IMR-90 (cell line): ENCODE results near the gene ACAD9. TPM values are rescaled to one million over a fixed set of nuclear protein-coding genes. Genes with fewer than 3 reads are reported as not detected.

Source experiments
- ATAC-seq: fragments of 200-7000 bp; cut with Tn5 transposase; 2 replicates; pipeline ENCODE4 v1.9.1; 2020; ENCODE audit warnings: low read depth, mild to moderate bottlenecking, moderate library complexity
- BruUV-seq: library from RNA; stranded (reverse); fragments of 400-500 nt; replicated peaks from 2 replicates; lab custom pipeline; 2021; lab: Mats Ljungman, UMichigan
- CTCF ChIA-PET: fragments of 300-600 bp; formaldehyde crosslinking; extraction: SDS; loops from one replicate; lab custom pipeline; 2021; ENCODE audit warnings: antibody characterized with exemption; lab: Yijun Ruan, JAX
- POLR2A ChIA-PET: fragments of 300-600 bp; sonication (Branson Sonifier 250); formaldehyde crosslinking; loops from one replicate; lab custom pipeline; 2022; ENCODE audit warnings: antibody characterized with exemption; ENCODE audit not compliant: unreplicated experiment; lab: Charles Lee
- DNase-seq: peaks from one replicate; pipeline ENCODE4 v3.0.0; 2013
- H2AFZ ChIP-seq: replicated peaks from 2 replicates; pipeline ENCODE3; 2013; ENCODE audit warnings: low read length, mild to moderate bottlenecking; ENCODE audit not compliant: poor library complexity
- H2AK5ac ChIP-seq: 2 replicates; pipeline ENCODE4 v1.6.1; 2013; ENCODE audit warnings: low read depth, low read length, inconsistent platforms
- H2AK9ac ChIP-seq: replicated peaks from 2 replicates; pipeline ENCODE3; 2013; ENCODE audit warnings: mild to moderate bottlenecking, low read depth, low read length, moderate library complexity; ENCODE audit not compliant: poor library complexity
- H2BK120ac ChIP-seq: 2 replicates; pipeline ENCODE4 v1.6.1; 2013; ENCODE audit warnings: low read depth, low read length, inconsistent platforms
- H2BK15ac ChIP-seq: 3 replicates; pipeline ENCODE4 v1.6.1; 2013; ENCODE audit warnings: low read depth, low read length, inconsistent platforms
- H2BK20ac ChIP-seq: 2 replicates; pipeline ENCODE4 v1.6.1; 2013; ENCODE audit warnings: low read depth, mild to moderate bottlenecking, inconsistent platforms, low read length, moderate library complexity
- H2BK5ac ChIP-seq: 2 replicates; pipeline ENCODE4 v1.6.1; 2013; ENCODE audit warnings: mild to moderate bottlenecking, low read depth, low read length, inconsistent platforms; ENCODE audit not compliant: poor library complexity, severe bottlenecking
- H3K14ac ChIP-seq: replicated peaks from 2 replicates; pipeline ENCODE4 v1.6.1; 2013; ENCODE audit warnings: low read depth, low read length, inconsistent platforms
- H3K18ac ChIP-seq: 2 replicates; pipeline ENCODE4 v1.6.1; 2013; ENCODE audit warnings: low read depth, low read length, control low read depth
- H3K23ac ChIP-seq: 2 replicates; pipeline ENCODE4 v1.6.1; 2013; ENCODE audit warnings: low read depth, low read length, inconsistent platforms
- H3K27ac ChIP-seq: 2 replicates; pipeline ENCODE4 v1.5.1; 2013; ENCODE audit warnings: mild to moderate bottlenecking, control low read depth, low read length; ENCODE audit not compliant: insufficient read depth
- H3K27me3 ChIP-seq: 2 replicates; pipeline ENCODE4 v1.6.1; 2013; ENCODE audit warnings: low read length; ENCODE audit not compliant: control insufficient read depth, insufficient read depth
- H3K36me3 ChIP-seq: 2 replicates; pipeline ENCODE4 v1.6.1; 2013; ENCODE audit warnings: low read length, mixed read lengths; ENCODE audit not compliant: control insufficient read depth, insufficient read depth
- H3K4ac ChIP-seq: 2 replicates; pipeline ENCODE4 v1.6.1; 2013; ENCODE audit warnings: low read depth, low read length, inconsistent platforms
- H3K4me1 ChIP-seq: 2 replicates; pipeline ENCODE4 v1.6.1; 2013; ENCODE audit warnings: low read length, mixed read lengths; ENCODE audit not compliant: control insufficient read depth, insufficient read depth
- H3K4me2 ChIP-seq: 2 replicates; pipeline ENCODE4 v1.6.1; 2013; ENCODE audit warnings: low read depth, mild to moderate bottlenecking, control low read depth, low read length, moderate library complexity
- H3K4me3 ChIP-seq: 2 replicates; pipeline ENCODE4 v1.5.1; 2013; ENCODE audit warnings: low read depth, mild to moderate bottlenecking, control low read depth, low read length, moderate library complexity; ENCODE audit not compliant: insufficient read depth
- H3K56ac ChIP-seq: 2 replicates; pipeline ENCODE4 v1.6.1; 2013; ENCODE audit warnings: low read length, inconsistent platforms; ENCODE audit not compliant: insufficient read depth; ENCODE audit errors: extremely low read depth
- H3K79me1 ChIP-seq, 2 experiments: 2 replicates each; pipeline ENCODE4 v1.6.1; 2013; ENCODE audit warnings: low read length in 2 of 2, inconsistent platforms in 1 of 2, low read depth in 1 of 2
- H3K9ac ChIP-seq: 2 replicates; pipeline ENCODE4 v1.6.1; 2013; ENCODE audit warnings: low read depth, low read length, control low read depth
- H3K9me1 ChIP-seq: 2 replicates; pipeline ENCODE4 v1.6.1; 2013; ENCODE audit warnings: low read length, inconsistent platforms; ENCODE audit not compliant: insufficient read depth
- H3K9me3 ChIP-seq: 2 replicates; pipeline ENCODE4 v1.6.1; 2013; ENCODE audit warnings: low read length; ENCODE audit not compliant: control insufficient read depth, insufficient read depth
- H4K20me1 ChIP-seq: 2 replicates; pipeline ENCODE4 v1.6.1; 2013; ENCODE audit warnings: low read length, inconsistent platforms; ENCODE audit not compliant: insufficient read depth
- H4K5ac ChIP-seq: 2 replicates; pipeline ENCODE4 v1.6.1; 2013; ENCODE audit warnings: mild to moderate bottlenecking, low read depth, low read length, control low read depth
- H4K8ac ChIP-seq, 2 experiments: 2 replicates each; pipeline ENCODE4 v1.6.1; 2013; ENCODE audit warnings: low read depth in 2 of 2, low read length in 2 of 2, control low read depth in 1 of 2, inconsistent platforms in 1 of 2
- H4K91ac ChIP-seq: 2 replicates; pipeline ENCODE4 v1.6.1; 2013; ENCODE audit warnings: low read depth, low read length, inconsistent platforms; ENCODE audit not compliant: insufficient read depth
- BHLHE40 ChIP-seq: fragments of 150-350 bp; IDR thresholded peaks from 2 replicates; pipeline ENCODE4 v1.6.1; 2016; ENCODE audit warnings: mild to moderate bottlenecking, low read depth, low read length
- CEBPB ChIP-seq: IDR thresholded peaks from 2 replicates; pipeline ENCODE4 v1.6.1; 2012; ENCODE audit warnings: low read depth, low read length, improper control_type of control experiment
- CHD1 ChIP-seq: IDR thresholded peaks from 2 replicates; pipeline ENCODE4 v1.6.1; 2012; ENCODE audit warnings: low read depth, low read length, improper control_type of control experiment
- CTCF ChIP-seq: conservative IDR thresholded peaks from 2 replicates; pipeline ENCODE4 v1.5.1; 2012; ENCODE audit warnings: mild to moderate bottlenecking, low read depth, low read length, improper control_type of control experiment
- ELK1 ChIP-seq: fragments of 150-350 bp; IDR thresholded peaks from 2 replicates; pipeline ENCODE4 v1.6.1; 2016; ENCODE audit warnings: low read depth, mild to moderate bottlenecking, low read length, moderate library complexity, borderline replicate concordance
- FOS ChIP-seq: fragments of 150-350 bp; IDR thresholded peaks from 2 replicates; pipeline ENCODE4 v1.6.1; 2016; ENCODE audit warnings: low read depth, low read length
- MAFK ChIP-seq: IDR thresholded peaks from 2 replicates; pipeline ENCODE4 v1.6.1; 2012; ENCODE audit warnings: low read depth, low read length, improper control_type of control experiment
- MAZ ChIP-seq: IDR thresholded peaks from 2 replicates; pipeline ENCODE4 v1.6.1; 2012; ENCODE audit warnings: low read depth, mild to moderate bottlenecking, low read length, improper control_type of control experiment, moderate library complexity, borderline replicate concordance
- MXI1 ChIP-seq: IDR thresholded peaks from 2 replicates; pipeline ENCODE4 v1.6.1; 2012; ENCODE audit warnings: low read depth, mild to moderate bottlenecking, low read length, moderate library complexity, borderline replicate concordance
- NFE2L2 ChIP-seq: fragments of 150-350 bp; IDR thresholded peaks from 2 replicates; pipeline ENCODE4 v1.6.1; 2016; ENCODE audit warnings: low read depth, mild to moderate bottlenecking, low read length
- POLR2A ChIP-seq: IDR thresholded peaks from 2 replicates; pipeline ENCODE4 v1.6.1; 2012; ENCODE audit warnings: mild to moderate bottlenecking, low read depth, low read length
- RAD21 ChIP-seq: IDR thresholded peaks from 2 replicates; pipeline ENCODE4 v1.6.1; 2012; ENCODE audit warnings: low read length, improper control_type of control experiment
- RCOR1 ChIP-seq: IDR thresholded peaks from 2 replicates; pipeline ENCODE4 v1.6.1; 2012; ENCODE audit warnings: mild to moderate bottlenecking, low read length, improper control_type of control experiment; ENCODE audit not compliant: insufficient replicate concordance
- RFX5 ChIP-seq: IDR thresholded peaks from 2 replicates; pipeline ENCODE4 v1.8.0; 2012; ENCODE audit warnings: low read depth, mild to moderate bottlenecking, low read length, moderate library complexity
- SMC3 ChIP-seq: fragments of 150-350 bp; IDR thresholded peaks from 2 replicates; pipeline ENCODE4 v1.6.1; 2016; ENCODE audit warnings: low read depth, mild to moderate bottlenecking, antibody characterized with exemption, low read length, moderate library complexity
- USF2 ChIP-seq: fragments of 150-350 bp; IDR thresholded peaks from 2 replicates; pipeline ENCODE4 v1.6.1; 2017; ENCODE audit warnings: mild to moderate bottlenecking, antibody characterized with exemption, low read length, low read depth
- WGBS, 2 experiments: methylation state at CpG; one replicate each; pipeline versions ENCODE4 v1.1.5 to v1.1.7; 2013; ENCODE audit warnings: missing lambda C conversion rate in 2 of 2; ENCODE audit not compliant: insufficient read length in 1 of 2; ENCODE audit errors: extremely low coverage in 2 of 2; 5-methylcytosine and 5-hydroxymethylcytosine counted together
- dilution Hi-C: fragments of 300-500 bp; cut with HindIII; formaldehyde crosslinking; loops from one replicate; pipeline ENCODE4 v1.14.3; 2018; ENCODE audit warnings: low sequenced_read_pairs; ENCODE audit not compliant: unreplicated experiment
- in situ Hi-C: fragments of 300-500 bp; cut with MboI; formaldehyde crosslinking; loops from 3 replicates; pipeline ENCODE4 v1.14.3; 2019; ENCODE audit warnings: low sequenced_read_pairs, inconsistent platforms, mixed read lengths
- intact Hi-C: fragments of 100-400 bp; cut with micrococcal nuclease; formaldehyde crosslinking; loops from 2 replicates; pipeline ENCODE4 v1.10.0; 2022
- polyA plus RNA-seq, 3 experiments: library from polyadenylated mRNA; depleted of rRNA; stranded (reverse); fragments of >200 nt; gene quantifications; 2 replicates each; pipeline ENCODE4 v1.2.3, GENCODE V29; 2012; ENCODE audit warnings: low replicate concordance in 1 of 3
- total RNA-seq: library from RNA; depleted of rRNA; stranded (reverse); fragments of >200 nt; gene quantifications from 2 replicates; pipeline ENCODE4 v1.2.3, GENCODE V29; 2012

ACAD9 gene
- total and polyA plus RNA-seq, 2 of the 4 experiments (the other 2 are of a cell fraction), result 31.2 to 41.3 TPM

- no peaks in the 10 kb centered on the region for H3K9me1 ChIP-seq
- H2BK120ac ChIP-seq, result no peak overlapping the region
- no peak overlapping the region for H2AFZ ChIP-seq
- no peaks in the 10 kb centered on the region for H3K79me1 ChIP-seq
- no peak overlapping the region for H3K9ac ChIP-seq
- CTCF ChIA-PET, result no interaction called here
- ATAC-seq (no peak), DNase-seq (no peak)
- WGBS, 2 experiments, result 91% methylated on average over 10 of the region's 13 CpGs; no CpG with 5 or more reads in 1 of the 2 experiments
- no peak overlapping the region for H3K56ac ChIP-seq
- in situ Hi-C loops (no loop called here), intact Hi-C loops (no loop called here), dilution Hi-C loops (no loop called here)
- POLR2A ChIA-PET, result no interaction called here
- H3K27ac ChIP-seq, result no peak overlapping the region
- H3K4me2 ChIP-seq, result no peak overlapping the region
- no peak overlapping the region for H2AK9ac ChIP-seq
- no peak overlapping the region for H4K8ac ChIP-seq
- H4K5ac ChIP-seq, result no peak overlapping the region
- no peak overlapping the region for H3K14ac ChIP-seq
- peaks cover 1% of the 10 kb centered on the region; the same call in 1 of the 2 replicates for H3K27me3 ChIP-seq
- no peaks in the 10 kb centered on the region for H4K20me1 ChIP-seq
- H4K91ac ChIP-seq, result no peak overlapping the region
- no peak overlapping the region for H3K4me3 ChIP-seq
- H3K36me3 ChIP-seq, result no peaks in the 10 kb centered on the region
- H2BK15ac ChIP-seq, result no peak overlapping the region
- no peak overlapping the region for H2AK5ac ChIP-seq
- no peak overlapping the region for H3K4ac ChIP-seq
- H2BK5ac ChIP-seq, result no peak overlapping the region
- no TSS peak for BruUV-seq
- H3K9me3 ChIP-seq, result peaks cover 4% of the 10 kb centered on the region
- no peak overlapping the region for H2BK20ac ChIP-seq
- TF ChIP-seq FOS, result no peak
- no peak for TF ChIP-seq POLR2A
- no peak for TF ChIP-seq CTCF
- no peak for TF ChIP-seq ELK1
- no peak for TF ChIP-seq BHLHE40
- no peak for TF ChIP-seq NFE2L2
- TF ChIP-seq MAZ, result no peak
- no peak for TF ChIP-seq SMC3
- no peak for TF ChIP-seq RCOR1
- no peak for TF ChIP-seq RAD21
- no peak for TF ChIP-seq RFX5
- no peak for TF ChIP-seq MXI1
- no peak for TF ChIP-seq USF2
- no peak for TF ChIP-seq CHD1
- TF ChIP-seq CEBPB, result no peak
- TF ChIP-seq MAFK, result no peak
- peaks cover 6% of the 10 kb centered on the region; the same call in 1 of the 2 replicates for H3K4me1 ChIP-seq
- no peak overlapping the region for H3K18ac ChIP-seq
- no peak overlapping the region for H3K23ac ChIP-seq
Observed at GRCh38 chr3:128848936-128849335, 30.5 kb upstream of the ACAD9 start.
